Stromal cell of bone marrow (primary cell): ENCODE results near the gene HCFC1R1.
A peak's percentile ranks its signal among the peaks of the same experiment; 100 is the strongest.
"Not testable (repeated sequence)": the region's sequence is repeated elsewhere in the genome, so short reads cannot be mapped to it uniquely, and the experiment has no call there.

Experiments
- DNase-seq: peaks from one replicate; pipeline ENCODE4 v3.0.0-alpha.2; 2012; ENCODE audit warnings: low read depth

The HCFC1R1 gene, protein sequence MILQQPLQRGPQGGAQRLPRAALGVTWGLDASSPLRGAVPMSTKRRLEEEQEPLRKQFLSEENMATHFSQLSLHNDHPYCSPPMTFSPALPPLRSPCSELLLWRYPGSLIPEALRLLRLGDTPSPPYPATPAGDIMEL

DNA sequence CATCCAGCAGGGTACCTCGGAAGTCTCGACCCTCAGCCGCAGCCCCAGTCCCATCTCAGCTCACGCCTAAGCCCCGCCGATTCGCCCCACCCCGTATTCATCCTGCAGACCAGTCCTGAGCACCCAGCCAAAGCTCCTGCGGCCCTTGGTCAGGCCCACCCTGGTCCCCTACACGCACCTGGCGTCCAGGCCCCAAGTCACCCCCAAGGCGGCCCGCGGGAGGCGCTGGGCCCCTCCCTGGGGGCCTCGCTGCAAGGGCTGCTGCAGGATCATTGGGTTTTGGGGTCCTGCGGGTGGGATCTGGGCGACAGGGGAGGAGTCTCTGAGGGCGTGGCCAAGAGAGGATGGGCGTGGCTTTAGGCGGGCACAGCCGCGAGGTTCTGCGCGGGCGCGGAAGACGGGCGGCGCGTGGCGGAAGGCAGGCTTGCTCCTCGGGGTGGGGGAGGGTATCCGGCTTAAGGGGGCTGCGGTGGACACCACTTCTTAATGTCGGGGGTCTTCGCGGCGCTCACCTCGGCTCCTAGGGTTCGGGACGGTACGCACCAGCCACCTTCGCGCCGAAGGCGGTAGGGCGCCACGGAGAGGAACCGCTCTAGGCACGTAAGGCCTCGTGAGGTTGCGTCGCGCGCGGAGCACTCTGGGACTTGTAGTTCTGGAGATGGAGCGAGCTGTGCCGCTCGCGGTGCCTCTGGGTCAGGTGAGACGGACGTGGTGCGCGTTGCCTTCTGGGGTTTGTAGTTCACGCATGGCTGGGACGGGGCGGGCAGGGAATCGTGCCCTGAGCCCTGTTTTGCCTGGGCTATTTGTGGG lies at the start of gene HCFC1R1, which contains the start of gene THOC6:
Gene HCFC1R1 (minus strand): TSS at position 274 of the 810 bp plus-strand sequence. CDS start 1 bp downstream, at position 273.
Gene THOC6 (plus strand): TSS at position 367 of the 810 bp plus-strand sequence. CDS start 292 bp downstream, at position 659.
- peak; percentile 96 for DNase-seq

DNA sequence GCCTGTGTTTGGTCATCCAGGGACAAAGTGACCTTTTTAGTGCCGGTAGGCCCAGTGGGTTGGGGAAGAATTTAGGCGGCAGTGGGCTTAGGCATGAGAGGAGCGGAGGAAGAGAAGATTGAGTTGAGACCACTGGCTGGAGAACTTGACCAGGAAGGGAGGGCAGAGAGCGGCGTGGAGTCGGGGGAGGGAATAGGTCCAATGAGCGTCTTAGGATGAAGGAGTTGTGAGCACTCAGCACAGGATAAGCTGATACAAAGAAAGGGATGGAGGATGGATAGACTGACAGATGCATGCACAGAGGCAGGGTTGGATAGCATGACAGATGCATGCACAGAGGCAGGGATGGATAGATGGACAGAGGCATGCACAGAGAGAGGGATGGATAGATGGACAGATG lies 49.7 kb upstream of the HCFC1R1 start:
- DNase-seq, result no peak

DNA sequence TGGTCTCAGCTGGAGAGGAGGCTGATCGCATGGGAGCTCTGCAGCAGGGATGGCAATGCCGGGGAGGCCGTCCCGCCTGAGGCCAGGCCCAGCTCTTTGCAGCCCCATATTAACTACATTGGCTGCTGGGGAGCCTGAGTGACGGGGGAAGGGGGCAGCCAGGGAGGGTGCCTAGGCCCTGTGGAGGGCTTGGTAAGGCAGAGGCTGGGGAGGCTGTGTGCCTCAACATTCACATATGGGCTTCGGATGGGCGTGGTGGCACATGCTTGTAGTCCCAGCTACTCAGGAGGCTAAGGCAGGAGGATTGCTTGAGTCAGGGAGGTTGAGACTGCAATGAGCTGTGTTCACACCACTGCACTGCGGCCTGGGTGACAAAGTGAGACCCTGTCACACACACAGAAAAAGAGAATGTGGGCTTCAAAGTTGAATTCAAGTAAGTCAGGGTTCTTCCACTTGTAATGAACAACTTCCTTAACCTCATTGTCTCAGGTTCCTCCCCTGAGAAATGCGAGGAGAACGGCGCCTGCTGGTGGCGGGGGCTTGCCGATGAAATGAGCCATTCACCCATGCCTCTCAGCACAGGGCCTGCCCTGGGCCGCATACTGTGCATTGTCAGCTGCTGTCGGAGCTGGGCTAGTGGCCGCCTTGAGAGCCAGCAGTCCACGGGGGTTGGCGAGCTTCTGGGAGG lies 49.0 kb upstream of the HCFC1R1 start:
- not testable (repeated sequence) for DNase-seq

DNA sequence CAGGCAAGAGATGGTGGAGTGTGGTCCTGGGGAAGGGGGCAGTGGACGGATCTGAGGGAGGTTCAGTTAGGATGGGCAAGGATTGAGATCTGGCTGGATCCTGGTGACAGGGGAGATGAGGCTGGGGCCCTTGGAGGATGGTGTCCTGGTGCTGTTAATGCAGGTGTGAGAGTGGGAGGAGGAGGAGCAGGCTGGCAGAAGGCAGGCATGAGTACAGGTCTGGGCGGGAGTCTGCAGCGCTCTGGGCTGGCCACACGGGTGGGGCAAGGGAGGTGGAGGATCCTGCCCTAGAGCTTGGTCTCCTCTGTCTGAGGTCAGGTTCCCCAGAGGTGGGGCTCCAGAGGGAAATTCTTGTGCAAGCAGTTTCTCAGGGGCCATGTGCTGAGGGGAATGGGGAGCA lies 48.4 kb upstream of the HCFC1R1 start:
- not testable (repeated sequence) for DNase-seq

DNA sequence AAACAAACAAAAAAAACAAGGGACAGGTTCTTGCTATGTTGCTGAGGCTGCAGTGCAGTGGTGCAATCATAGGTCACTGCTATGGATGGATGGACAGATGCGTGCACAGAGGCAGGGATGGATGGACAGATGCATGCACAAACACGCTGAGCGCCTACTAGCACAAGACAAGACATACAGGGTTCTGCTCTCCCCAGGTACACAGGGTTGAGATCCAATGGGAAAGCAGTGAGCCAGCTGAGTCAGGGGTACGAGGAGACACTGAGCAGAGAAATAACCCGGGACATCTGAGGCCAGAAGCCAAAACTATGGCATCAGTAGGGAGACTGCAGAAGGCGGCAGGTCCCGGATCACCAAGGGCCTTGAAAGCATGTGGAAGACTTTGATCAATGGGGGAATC lies 47.9 kb upstream of the HCFC1R1 start:
- DNase-seq, result no peak

DNA sequence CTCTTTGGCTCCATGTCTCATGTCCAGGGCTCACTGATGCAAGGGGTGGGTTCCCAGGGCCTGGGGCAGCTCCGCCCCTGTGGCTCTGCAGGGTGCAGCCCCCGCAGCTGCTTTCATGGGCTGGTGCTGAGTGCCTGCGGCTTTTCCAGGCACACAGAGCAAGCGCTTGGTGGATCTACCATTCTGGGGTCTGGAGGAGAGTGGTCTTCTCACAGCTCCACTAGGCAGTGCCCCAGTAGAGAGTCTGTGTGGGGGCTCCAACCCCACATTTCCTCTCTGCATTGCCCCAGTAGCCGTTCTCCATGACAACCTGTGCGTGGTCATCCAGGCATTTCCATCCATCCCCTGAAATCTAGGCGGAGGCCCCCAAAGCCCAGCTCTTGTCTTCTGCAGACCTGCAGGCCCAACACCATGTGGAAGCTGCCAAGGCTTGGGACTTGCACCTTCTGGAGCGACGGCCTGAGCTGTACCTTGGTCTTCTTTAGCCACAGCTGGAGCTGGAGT lies 46.9 kb upstream of the HCFC1R1 start:
- DNase-seq, result no peak

DNA sequence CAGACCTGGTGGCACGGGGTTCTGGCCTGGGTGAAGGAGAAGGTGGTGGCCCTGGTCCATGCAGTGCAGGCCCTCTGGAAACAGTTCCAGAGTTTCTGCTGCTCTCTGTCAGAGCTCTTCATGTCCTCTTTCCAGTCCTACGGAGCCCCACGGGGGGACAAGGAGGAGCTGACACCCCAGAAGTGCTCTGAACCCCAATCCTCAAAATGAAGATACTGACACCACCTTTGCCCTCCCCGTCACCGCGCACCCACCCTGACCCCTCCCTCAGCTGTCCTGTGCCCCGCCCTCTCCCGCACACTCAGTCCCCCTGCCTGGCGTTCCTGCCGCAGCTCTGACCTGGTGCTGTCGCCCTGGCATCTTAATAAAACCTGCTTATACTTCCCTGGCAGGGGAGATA lies 45.4 kb upstream of the HCFC1R1 start:
- DNase-seq, result not testable (repeated sequence)

DNA sequence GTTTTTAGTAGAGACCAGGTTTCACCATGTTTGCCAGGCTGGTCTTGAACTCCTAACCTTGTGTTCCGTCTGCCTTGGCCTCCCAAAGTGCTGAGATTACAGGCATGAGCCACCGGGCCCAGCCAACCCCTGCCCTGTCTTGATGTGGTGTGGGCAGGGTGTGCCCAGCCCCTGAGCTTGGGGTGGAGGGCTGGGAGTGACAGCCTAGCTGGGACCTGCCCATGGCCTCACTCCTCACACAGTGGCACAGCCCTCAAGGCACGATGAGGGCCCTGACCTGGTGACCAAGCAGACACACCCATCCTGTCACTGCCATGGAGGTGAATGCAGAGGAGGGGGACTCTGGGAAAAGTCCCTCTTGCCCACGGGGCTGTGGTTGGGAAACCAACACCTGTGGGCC lies 44.7 kb upstream of the HCFC1R1 start:
- no peak for DNase-seq

DNA sequence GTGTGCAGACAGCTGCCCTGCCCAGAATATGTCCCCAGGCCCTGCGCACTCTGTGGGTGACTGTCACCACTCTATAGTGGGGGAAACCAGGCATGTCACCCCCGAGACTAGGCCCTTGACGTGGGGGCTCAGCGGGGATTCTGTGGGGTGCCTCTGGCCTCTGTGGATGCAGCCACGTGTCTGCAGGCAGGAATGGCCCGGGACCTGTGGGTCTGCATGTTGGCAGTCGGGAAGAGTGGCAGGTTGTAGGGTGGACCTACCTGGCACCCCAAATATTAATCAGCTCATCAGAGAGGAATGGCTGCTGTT lies 42.7 kb upstream of the HCFC1R1 start:
- DNase-seq, result no peak

DNA sequence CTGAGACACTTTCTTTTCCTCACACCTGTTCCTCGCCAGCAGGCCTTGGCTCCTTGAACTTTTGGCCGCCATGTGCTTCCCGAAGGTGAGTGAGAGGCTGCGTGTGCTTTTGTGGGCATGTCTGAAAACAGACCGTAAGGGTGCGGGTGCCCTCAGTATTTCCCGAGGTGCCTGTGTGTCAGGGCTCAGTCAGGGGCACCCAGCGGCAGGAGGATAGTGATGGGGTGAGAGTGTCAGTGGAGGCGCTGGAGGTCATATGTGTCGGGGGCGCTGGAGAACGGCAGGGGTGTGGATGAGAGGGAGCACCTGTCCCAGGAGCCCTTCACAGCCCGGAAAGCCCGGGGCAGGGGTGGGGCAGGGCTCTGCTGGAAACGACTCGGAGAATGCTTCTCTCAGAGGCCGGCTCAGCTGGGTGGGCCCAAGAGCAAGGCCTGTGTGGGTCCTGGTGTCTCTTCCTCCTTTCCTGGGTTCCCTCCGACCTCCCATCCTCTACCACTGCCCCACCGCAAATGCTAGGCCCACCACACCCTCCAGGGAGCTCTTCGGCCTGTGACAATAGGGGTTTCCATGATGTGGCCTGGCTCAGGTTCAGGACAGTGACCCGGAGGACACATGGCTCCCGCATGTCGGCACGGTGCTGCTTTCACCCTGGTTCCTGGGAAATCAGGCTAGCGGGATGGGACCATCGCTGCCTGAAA lies 42.1 kb upstream of the HCFC1R1 start:
- no peak for DNase-seq

DNA sequence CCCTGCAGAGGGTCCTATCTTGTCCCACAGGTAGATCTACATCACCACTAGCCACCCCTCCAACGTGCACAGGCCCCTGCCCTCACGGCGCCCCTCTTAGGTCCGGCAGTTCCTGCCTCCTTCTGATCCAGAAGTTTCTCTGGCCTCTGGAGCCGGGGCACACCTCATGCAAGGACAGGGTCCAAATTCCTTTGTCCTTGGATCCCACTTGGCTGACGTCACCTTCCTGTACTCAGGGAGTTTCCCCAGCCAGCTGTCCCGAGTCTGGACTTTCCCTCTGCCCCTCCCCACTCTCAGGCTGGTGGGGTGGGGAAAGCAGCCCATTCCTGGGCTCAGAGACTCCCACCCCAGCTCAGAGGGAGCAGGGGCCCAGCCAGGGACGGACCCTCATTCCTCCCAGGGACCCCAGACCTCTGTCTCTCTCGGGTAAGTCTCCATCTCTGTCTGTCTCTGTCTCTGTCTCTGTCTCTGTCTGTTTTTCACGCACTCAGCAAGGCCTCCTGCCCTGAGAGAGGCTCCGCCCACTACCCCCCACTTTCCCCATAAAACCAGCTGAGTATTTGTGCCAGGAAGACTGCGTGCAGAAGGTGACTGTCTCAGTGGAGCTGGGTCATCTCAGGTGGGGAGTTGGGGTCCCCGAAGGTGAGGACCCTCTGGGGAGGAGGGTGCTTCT lies 41.5 kb upstream of the HCFC1R1 start, which contains the start of gene IL32:
Gene IL32 (plus strand): TSS at position 572 of the 673 bp plus-strand sequence. CDS start 172 bp downstream, outside the sequence.
- DNase-seq, result no peak

DNA sequence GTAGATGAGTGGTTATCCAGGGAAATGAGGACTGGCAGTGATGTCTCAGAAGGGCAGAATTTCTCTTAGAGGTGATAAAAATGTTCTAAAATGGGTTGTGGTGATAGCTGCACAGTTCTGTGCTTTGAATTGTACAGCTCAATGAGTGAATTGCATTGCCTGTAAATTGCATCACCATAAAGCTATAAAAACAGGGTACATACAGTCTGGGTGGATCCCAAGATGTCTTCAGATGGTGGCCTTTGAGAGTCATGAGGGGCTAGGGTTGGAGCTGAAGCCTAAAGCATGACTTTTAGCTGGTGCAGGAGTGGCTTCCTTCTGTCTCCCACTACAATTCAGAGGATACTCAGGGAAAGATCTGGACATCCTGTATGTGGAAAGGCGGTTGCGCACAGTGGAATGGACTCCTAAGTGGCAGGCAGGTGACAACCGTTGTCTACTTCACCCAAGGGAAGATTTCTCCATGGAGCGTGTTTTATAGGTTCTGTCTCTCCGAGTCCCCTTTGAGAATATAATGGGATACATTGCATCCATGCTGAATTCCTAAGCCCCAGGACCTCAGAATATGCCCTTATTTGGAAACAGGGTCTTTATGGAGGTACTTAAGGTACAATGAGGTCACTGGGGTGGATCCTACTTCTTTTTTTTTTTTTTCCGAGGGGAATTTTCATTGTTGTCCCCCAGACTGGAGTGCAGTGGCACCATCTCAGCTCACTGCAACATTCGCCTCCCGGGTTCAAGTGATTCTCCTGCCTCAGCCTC lies 40.1 kb upstream of the HCFC1R1 start:
- no peak for DNase-seq

DNA sequence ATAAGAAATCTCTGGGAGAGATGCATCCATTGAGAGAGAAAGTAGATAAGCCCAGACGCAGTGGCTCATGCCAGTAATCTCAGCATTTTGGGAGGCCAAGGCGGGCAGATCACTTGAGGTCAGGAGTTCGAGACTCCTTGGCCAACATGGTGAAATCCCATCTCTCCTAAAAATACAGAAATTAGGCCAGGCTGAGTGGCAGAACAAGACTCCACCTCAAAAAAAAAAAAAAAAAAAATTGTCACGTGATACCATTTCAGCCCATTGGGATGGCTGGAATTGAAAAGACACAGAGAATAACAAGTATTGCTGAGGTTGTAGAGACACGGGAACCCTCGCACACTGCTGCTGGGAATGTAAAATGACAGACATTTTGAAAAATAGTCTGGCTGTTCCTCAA lies 38.8 kb upstream of the HCFC1R1 start:
- no peak for DNase-seq

DNA sequence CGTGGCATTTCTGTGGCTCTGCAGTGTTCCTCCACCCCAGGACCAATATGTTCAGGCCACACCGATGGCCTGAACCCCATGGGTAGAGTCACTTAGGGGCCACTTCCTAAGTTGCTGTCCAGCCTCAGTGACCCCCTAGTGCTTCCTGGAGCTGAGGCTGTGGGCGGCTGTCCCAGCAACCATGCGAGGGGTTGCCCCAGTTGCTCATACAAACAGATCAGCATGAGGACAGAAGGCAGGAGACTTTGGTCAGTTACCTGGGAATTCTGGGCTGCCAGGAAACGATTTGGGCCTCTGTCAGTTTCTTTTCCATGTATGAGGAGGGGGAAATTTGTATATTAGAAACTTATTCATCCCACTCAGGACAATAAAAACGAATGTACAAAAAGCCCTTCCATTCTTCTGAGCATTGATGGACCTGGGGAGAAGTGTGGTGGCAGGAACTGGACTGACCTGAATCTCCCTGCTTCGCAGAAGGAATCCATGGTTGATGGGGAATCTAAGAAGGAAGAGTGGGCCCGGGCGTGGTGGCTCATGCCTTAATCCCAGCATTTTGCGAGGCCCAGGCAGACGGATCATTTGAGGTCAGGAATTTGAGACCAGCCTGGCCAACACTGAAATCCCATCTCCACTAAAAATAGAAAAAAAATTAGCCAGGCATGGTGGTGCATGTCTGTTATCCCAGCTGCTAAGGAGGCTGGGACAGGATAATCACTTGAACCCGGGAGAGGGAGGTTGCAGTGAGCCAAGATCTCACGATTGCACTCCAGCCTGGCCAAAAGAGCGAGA lies 36.8 kb upstream of the HCFC1R1 start:
- no peak for DNase-seq

DNA sequence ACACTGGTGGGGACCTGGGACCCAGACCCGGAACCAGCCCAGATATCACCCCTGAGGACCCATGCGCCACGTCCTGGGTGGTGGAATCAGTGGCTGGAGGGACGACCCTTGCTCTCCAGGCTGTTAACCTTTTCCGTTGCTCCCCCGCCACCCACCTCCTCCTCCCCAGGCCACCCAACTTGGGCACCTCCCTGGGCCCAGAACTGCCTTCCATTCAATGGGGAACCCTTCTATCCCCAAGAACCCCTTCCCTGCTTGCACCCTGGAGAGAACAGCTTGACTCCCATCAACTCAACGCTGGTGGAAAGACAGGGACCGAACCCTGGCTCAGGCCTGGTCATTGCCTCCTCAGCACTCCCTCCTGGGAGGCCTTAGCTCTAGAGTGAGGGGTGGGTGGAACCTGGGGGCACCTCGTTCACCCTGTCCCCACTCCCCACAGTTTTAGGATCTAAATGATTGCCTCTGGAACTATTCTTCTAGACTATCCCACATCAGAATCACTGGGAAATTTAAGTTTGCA lies 36.0 kb upstream of the HCFC1R1 start:
- no peak for DNase-seq

DNA sequence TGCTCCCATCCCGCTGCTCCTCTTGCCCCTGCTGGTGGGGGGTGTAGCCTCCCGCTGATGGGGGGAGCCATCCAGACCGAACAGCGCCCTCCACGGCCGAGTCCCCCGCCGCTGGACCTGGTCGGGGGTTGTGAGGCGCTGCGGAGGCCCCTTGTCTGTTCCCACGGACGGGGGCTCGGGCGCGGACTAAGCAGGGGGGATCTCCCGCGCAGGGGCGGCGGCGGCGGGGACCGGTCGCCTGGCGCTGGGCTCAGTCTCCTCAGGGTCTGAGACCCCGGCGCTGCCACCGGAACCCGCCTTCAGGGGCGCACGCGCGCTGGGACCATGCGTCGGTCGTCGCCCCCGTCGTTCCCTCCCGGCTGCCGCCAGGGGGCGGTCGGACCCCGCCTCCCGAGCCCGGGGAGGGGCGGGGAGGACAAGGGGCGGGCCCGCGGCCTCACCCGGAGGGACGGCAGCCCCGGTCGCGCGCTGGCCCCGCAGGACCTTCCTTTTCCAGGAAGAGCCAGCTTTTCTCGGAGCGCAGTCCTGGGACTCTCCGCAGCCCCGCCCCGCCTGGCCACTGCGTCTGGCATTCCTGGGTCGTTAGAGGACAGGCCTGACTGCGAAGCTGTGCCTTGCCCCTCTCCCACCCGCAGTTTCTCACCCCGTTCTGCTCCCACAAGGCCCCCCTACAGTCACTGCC lies 35.4 kb upstream of the HCFC1R1 start:
- DNase-seq, result peak; percentile 53

DNA sequence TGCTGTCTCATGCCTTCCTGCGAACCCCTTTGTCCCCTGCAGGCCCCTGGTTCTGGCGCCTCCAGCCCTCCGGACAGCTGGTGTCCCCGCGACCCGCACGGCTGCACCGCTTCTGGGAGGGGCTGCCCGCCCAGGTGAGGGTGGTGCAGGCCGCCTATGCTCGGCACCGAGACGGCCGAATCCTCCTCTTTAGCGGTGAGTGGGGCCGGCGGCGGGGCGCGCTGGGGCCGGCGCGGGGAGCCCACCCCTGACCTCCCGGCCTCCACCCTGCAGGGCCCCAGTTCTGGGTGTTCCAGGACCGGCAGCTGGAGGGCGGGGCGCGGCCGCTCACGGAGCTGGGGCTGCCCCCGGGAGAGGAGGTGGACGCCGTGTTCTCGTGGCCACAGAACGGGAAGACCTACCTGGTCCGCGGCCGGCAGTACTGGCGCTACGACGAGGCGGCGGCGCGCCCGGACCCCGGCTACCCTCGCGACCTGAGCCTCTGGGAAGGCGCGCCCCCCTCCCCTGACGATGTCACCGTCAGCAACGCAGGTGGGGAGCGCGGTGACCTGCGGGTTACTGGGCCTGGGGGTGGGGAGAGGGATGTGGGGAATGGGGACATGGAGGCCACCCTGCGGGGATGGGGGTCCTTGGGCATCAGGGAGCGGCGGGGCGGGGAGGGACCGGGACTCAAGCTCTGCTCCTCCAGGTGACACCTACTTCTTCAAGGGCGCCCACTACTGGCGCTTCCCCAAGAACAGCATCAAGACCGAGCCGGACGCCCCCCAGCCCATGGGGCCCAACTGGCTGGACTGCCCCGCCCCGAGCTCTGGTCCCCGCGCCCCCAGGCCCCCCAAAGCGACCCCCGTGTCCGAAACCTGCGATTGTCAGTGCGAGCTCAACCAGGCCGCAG lies 34.6 kb upstream of the HCFC1R1 start:
- no peak for DNase-seq
